GM11168 (cell line): ENCODE results near the gene FOXP4.

Experiments used
- in situ Hi-C: fragments of 300-500 bp; cut with MboI; formaldehyde crosslinking; loops from one replicate; pipeline ENCODE4 v1.12.0; 2022; ENCODE audit warnings: low sequenced_read_pairs; ENCODE audit not compliant: unreplicated experiment

Gene FOXP4

DNA sequence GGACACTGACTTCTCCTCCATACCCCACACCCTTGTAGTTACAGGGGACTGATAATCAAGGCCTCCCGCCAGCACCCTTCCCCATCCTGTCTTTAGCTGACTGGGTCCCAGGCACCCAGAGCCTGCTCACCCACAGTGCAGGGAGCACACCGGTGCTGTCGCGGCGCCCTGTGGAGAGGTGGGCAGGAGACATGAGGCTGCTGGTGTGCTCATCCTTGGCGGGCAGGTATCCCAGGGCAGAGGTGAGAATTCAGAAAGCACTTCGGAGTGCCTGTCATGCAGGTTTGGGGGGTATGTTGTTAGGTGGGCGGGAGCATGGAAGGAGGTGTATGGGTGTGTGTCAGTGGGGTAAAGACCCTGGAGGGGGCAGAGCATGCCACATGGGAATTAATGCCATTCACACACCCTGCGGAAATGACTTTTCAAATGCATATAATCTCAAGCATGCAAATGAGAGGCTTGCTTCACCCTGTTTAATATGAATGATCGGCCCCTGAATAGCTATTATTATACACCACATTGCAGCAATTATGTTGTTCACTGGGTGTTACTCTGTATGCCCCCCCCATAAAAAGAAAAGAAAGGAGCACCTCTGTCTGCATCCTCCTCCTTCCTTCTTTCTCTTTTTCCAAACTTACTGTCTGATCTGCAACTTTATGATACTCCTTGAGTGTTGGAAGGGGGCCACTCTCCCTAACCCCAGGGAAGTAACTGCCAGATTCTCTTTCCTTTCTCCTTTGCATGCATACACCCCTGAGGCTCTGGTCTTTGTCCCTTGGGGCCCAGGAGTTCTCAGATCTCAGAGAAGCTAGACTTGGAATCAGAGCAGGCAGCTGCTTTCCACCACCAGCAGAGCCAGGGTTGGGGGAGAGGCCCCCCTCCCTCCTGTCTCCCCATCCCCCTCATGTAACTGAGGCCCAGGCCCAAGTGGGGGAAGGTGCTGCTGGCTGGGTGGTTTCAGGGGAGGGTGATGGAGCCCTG is 16.0 kb downstream of the FOXP4 start:
- in situ Hi-C loops: no loop called here

- in situ Hi-C loops: no loop called here
Measured at GRCh38 chr6:41563060-41563776, 17.0 kb downstream of the FOXP4 start.

GRCh38 chr6:41564448-41565142 is 18.4 kb downstream of the FOXP4 start:
- in situ Hi-C loops: no loop called here

DNA sequence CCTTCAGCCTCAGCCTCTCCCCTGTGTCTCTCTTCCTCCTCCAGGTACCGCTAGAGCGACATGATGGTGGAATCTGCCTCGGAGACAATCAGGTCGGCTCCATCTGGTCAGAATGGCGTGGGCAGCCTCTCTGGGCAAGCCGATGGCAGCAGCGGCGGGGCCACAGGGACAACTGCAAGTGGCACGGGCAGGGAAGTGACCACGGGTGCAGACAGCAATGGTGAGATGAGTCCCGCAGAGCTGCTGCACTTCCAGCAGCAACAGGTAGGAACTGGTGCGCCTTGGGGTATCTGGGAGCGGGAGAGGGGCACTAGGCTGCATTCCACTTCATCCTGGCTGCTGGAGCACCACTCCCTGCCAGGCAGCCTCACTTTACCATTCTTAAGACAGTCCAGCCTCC is 19.5 kb downstream of the FOXP4 start:
- in situ Hi-C loops: no loop called here

DNA sequence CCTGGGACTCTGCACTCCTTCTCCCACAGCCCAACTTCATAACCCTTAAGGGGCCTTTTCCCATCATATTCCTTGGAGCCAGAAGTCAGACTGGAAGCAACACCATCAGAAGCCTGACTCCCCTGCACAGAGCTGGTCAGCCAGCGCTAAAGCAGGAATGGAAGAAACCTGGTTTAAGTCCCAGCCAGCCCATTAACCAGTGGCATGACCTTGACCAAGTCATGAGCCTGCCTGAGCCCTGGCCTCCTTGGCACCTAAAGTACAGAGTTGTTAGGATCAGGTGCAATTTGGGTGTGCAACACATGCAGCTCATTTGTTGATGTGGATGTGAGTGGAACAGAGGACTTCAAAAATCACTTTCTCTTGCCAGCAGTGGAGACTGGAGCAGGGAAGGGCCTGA is 20.8 kb downstream of the FOXP4 start:
- in situ Hi-C loops: no loop called here

DNA sequence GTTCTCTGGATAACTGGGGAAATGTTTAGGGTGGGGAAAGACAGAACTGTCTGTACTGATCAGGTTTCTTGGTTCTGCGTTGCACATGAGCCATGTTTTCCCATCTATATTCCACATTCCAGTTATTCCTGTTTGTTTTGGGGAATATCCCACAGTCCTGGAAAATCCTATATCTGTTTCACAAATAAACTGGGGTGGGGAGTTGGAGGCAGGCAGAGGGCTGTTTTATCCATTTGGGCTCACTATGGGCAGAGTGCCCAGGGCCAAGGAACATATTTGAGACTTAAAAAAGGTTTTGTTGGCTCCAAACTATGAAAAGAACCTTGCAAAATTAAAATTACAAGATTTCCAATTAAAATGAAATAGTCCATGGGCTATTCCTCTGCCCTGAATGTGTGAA is 21.5 kb downstream of the FOXP4 start:
- in situ Hi-C loops: no loop called here

DNA sequence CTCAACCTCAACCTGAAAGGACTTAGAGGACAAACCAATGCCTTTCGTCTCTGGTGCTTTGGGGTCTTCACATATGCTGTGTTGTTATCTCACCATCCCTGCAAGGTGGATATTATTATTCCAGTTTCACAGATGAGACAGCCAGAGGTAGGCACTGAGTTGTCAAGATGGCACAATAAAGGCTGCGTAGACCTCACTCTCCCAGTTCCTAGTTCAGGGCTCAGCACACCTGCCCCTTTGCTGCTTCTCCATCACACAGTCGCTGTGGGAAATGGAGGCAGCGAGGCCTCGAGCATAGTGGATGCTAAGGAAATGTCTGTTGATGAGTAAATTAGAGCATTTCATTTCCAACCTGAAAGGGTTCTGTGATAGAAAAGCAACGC is 22.0 kb downstream of the FOXP4 start:
- in situ Hi-C loops: no loop called here

GRCh38 chr6:41568585-41569384 is 22.6 kb downstream of the FOXP4 start:
- in situ Hi-C loops: no loop called here

- in situ Hi-C loops: loop anchor here (10.0 kb wide), 1 partner anchor 95 kb away; no protein-coding TSS in a partner anchor
Measured at GRCh38 chr6:41570259-41570615, 24.1 kb downstream of the FOXP4 start.

DNA sequence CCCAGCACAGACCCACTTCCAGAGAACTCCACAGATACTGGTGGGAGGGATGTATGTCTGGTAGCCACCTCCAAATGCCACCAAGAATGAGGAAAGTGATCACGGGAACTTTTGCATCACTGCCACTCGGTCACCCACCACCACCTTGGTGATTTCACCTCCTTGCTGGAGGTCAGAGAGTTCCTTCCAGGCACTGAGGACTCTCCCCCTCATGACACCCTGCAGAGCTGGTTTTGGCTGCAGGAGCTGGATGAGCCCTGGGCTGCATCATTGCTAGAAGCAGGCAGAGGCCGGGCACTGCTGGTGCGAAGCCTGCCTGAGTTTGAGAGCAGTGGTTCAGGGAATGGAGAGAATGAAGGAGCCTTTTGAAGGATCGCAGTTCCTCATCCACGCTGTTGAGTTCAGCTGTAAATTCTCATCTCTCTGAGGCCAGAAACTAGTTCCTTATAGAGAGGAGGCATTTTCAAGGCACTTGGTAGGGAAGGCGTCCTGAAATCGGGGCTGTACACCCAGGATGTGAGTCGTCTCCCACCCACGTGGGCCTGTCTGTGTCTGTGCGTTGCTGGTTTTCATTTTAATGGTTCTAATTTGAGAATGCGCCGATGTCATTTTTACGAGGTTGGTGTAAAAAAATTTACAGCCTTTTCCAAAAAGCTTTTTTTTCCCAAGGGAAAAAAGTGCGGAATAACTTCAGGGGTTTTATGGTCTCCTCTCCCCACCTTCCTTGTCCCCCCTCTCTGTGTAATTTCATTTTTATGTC is 25.0 kb downstream of the FOXP4 start:
- in situ Hi-C loops: loop anchor here (10.0 kb wide), 1 partner anchor 96 kb away; no protein-coding TSS in a partner anchor

GRCh38 chr6:41572613-41573012 is 26.4 kb downstream of the FOXP4 start:
- in situ Hi-C loops: loop anchor here (10.0 kb wide), 1 partner anchor 98 kb away; no protein-coding TSS in a partner anchor

- in situ Hi-C loops: loop anchor here (10.0 kb wide), 1 partner anchor 98 kb away; no protein-coding TSS in a partner anchor
Measured at GRCh38 chr6:41573276-41573675, 27.1 kb downstream of the FOXP4 start.

DNA sequence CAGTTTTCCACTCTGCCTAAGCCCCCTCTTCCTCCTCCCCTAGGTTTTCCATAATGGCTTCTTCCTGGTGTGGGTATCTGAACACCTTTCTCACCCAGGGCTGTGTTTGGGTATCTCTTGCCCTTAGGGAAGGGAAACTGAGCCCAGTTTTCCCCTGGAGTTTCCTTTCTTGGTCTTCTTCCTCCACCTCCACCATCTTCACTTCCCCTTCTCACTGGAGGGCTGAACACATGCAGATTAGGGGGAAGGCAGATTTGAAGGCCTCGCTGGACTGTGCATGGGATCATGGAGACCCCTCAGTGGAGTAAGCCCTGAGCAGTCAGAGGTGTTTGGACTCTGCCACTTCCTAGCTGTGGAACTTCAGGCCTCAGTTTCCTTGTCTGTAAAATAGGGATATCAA is 27.8 kb downstream of the FOXP4 start:
- in situ Hi-C loops: loop anchor here (10.0 kb wide), 1 partner anchor 99 kb away; no protein-coding TSS in a partner anchor

DNA sequence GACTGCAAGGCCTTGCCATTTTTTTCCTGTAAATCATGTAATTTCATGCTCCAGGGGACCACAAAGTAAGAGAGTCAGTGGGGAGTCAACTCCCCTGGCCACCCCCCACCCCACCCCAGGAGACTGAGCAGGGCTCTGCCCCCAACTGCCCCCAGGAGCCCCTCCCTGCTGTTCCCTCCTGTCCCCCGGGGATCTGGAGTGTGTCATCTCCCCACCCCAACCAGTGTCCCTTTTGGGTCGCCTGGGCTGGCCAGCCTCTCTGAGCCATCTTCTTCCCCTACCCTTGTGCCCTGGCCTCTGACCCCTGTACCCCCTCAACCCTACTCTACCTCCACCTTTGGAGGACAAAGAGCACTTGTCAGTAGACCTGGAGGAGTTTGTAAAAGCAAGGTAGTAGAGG is 29.4 kb downstream of the FOXP4 start:
- in situ Hi-C loops: loop anchor here (10.0 kb wide), 1 partner anchor 101 kb away; no protein-coding TSS in a partner anchor

GRCh38 chr6:41576667-41577066 is 30.5 kb downstream of the FOXP4 start:
- in situ Hi-C loops: loop anchor here (10.0 kb wide), 1 partner anchor 102 kb away; no protein-coding TSS in a partner anchor

- in situ Hi-C loops: loop anchor here (10.0 kb wide), 1 partner anchor 103 kb away; no protein-coding TSS in a partner anchor
Measured at GRCh38 chr6:41577356-41578216, 31.4 kb downstream of the FOXP4 start.

DNA sequence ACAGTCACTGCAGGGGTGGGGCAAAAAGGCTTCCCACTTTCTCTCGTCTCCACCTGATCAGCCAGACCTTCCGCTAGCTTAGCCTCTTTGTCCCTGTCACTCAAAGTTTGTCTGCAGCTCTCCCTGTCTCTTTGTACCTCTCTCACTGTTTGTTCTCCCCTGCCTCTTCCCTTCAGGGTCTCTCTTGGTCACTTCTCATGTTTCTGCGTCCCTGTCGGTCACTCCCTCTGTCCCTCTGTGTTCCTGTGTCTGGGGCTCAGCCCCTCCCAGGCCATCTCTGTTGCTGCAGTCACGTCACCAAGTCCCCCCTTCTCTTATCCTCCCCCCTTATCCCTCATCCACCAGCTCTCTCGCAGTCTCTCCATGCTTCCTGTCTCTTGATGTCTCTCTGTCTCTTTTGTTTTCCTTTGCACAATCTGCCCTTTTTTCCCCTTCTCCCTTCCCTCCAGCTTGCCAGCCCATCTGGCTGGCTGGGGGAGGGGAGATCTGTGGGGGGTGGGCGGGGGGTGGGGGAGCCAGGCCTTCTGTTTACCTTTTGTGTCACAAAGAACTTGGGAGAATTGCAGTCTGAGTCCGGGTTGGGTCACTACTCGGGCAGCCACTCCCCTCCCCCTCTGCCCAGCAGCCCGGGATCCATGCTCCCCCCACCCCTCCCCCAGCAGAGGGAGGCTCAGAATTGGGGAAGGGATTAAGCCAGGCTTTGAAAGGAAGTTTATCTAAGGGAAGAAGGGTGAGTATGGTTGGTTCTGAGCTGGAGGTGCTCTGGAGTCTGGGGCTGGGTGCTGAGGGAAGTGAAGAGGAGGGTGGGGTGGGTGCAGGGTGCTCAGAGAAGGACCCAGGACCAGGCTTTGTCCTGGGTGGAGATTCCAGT is 32.3 kb downstream of the FOXP4 start:
- in situ Hi-C loops: loop anchor here (10.0 kb wide), 1 partner anchor 104 kb away; no protein-coding TSS in a partner anchor
